ENCODE results near the gene TYSND1. TPM values are rescaled to one million over a fixed set of nuclear protein-coding genes. Genes with fewer than 3 reads are reported as not detected.

Gene TYSND1
- total and polyA plus RNA-seq, 2 of the 13 experiments (the other 11 are each of a cell fraction or from before 2014, with no cell fraction given) = 3.3 to 8.9 TPM

DNA sequence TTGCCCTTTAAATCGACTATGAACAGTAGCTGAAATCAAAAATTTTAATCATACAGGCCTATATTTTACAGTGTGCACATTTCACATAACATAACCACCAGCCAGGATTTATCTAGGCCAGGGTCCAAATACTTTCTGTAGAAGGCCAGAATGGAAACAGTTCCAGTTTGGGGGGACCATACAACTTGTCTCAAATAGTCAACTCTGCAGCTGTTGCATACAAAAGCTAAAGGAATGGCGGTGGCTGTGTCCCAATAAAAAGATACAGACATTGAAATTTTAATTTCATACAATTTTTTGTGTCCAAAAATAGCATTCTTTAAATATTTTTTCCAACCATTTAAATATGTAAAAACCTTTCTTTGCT is 742 bp upstream of the TYSND1 start:
- intact Hi-C loops (cut with micrococcal nuclease; ENCODE audit: unreplicated experiment) = no loop called here
- no peak for DNase-seq (ENCODE audit: low spot score)
- no peak for FAIRE-seq
- Histone ChIP-seq H4K20me1 (ENCODE audit: insufficient read depth, low read length) (no peaks in the 10 kb centered on the region), H3K27ac (ENCODE audit: extremely low read length, insufficient read depth, low read length) (peak overlapping the region; percentile 53), H3K4me3 (replicated peaks in 1 of 3; ENCODE audit: insufficient read depth in 1 of 3, low read depth in 2 of 3, low read length in 3 of 3) (peak overlapping the region in 1 of 3 experiments; percentile 92; a peak in 1 of 6 replicates), H3K36me3 (replicated peaks in 1 of 2; ENCODE audit: control insufficient read depth in 1 of 2, insufficient read depth in 2 of 2, low read length in 2 of 2) (peaks cover 9 to 34% of the 10 kb centered on the region in 2 experiments), H3K4me2 (ENCODE audit: low read depth, low read length) (peak overlapping the region; percentile 81), H3K9me3 (ENCODE audit: low read length) (no peaks in the 10 kb centered on the region), H3K79me2 (ENCODE audit: insufficient read depth, low read length) (peaks cover 10% of the 10 kb centered on the region), H3K9ac (ENCODE audit: insufficient read depth, low read depth, low read length) (peak overlapping the region; percentile 39), H3K27me3 (ENCODE audit: control insufficient read depth in 1 of 2, insufficient read depth in 2 of 2, low read length in 2 of 2) (no peaks in the 10 kb centered on the region), H2AFZ (ENCODE audit: low read length) (no peak overlapping the region), H3K4me1 (ENCODE audit: insufficient read depth, low read length) (peaks cover 24% of the 10 kb centered on the region)
- 44% methylated on average over 2 of the region's 2 CpGs for WGBS (ENCODE audit: low lambda C conversion rate)
- in situ Hi-C loops (cut with HindIII; ENCODE audit: extremely low pct_ligation_motif_present, low pct_unique_long_range_greater_than_20kb) = no loop called here
- ChIA-PET POLR2A (interaction anchor here (1.0 to 4.3 kb wide), 9 partner anchors 15 to 258 kb away, joined by 3 to 109 read pairs (median 15); partner anchors contain the start of genes AIFM2, PPA1 and SAR1A), CTCF (ENCODE audit: low intra/inter-chr PET ratio, low total read pairs) (interaction anchor here (0.7 to 1.9 kb wide), 4 partner anchors 15 to 63 kb away, joined by 3 to 18 read pairs (median 6); partner anchors contain the start of gene AIFM2)
- no TSS peak for BruUV-seq (replicated peaks)
- ATAC-seq = no peak
- TF ChIP-seq MLXIP (CRISPR knock-in tag; IDR thresholded peaks at IDR 0.05; ENCODE audit: borderline replicate concordance) = no peak
- no peak for TF ChIP-seq MED8 (CRISPR knock-in tag; IDR thresholded peaks at IDR 0.05; ENCODE audit: insufficient replicate concordance)
- 0 out of 2 replicates have a peak, but pooled peaks have one; percentile 55 for TF ChIP-seq MBD4 (IDR thresholded peaks at IDR 0.05; ENCODE audit: borderline replicate concordance, low read length)
- TF ChIP-seq SALL2 (CRISPR knock-in tag; IDR thresholded peaks at IDR 0.05) = no peak
- TF ChIP-seq TBX2 (CRISPR knock-in tag; IDR thresholded peaks at IDR 0.05; ENCODE audit: borderline replicate concordance) = no peak
- TF ChIP-seq BORCS8-MEF2B (CRISPR knock-in tag; IDR thresholded peaks at IDR 0.05) = no peak
- TF ChIP-seq ZNF780A (CRISPR knock-in tag; IDR thresholded peaks at IDR 0.05) = no peak

Measured in HepG2 (cell line).